Smooth muscle cell (in vitro differentiated cells): ENCODE measurements around the gene CDK6. TPM values are rescaled to one million over a fixed set of nuclear protein-coding genes. Genes with fewer than 3 reads are reported as not detected.

Source experiments
- DNase-seq: peaks from one replicate; lab custom pipeline; 2025; ENCODE audit not compliant: unreplicated experiment; lab: John Stamatoyannopoulos, UW
- H2AFZ ChIP-seq: fragments of 200-600 bp; sonication (generic); 2 replicates; pipeline ENCODE4 v1.6.0; 2016; ENCODE audit warnings: antibody characterized with exemption, low read depth, mild to moderate bottlenecking
- H3F3A ChIP-seq: fragments of 200-600 bp; sonication (generic); 2 replicates; pipeline ENCODE4 v1.6.0; 2017; ENCODE audit warnings: antibody characterized with exemption, low read depth
- H3K27ac ChIP-seq: fragments of 200-600 bp; sonication (generic); 2 replicates; pipeline ENCODE4 v1.5.1; 2016; ENCODE audit warnings: low read depth, mild to moderate bottlenecking
- H3K27me3 ChIP-seq: fragments of 200-600 bp; sonication (generic); 2 replicates; pipeline ENCODE4 v1.6.1; 2016; ENCODE audit warnings: low read depth, mild to moderate bottlenecking
- H3K36me3 ChIP-seq: fragments of 200-600 bp; sonication (generic); 2 replicates; pipeline ENCODE4 v1.5.1; 2016; ENCODE audit warnings: low read depth
- H3K4me1 ChIP-seq: fragments of 200-600 bp; sonication (generic); 2 replicates; pipeline ENCODE4 v1.5.1; 2016; ENCODE audit warnings: low read depth
- H3K4me2 ChIP-seq: fragments of 200-600 bp; sonication (generic); 2 replicates; pipeline ENCODE4 v1.6.0; 2016; ENCODE audit warnings: mild to moderate bottlenecking
- H3K4me3 ChIP-seq: fragments of 200-600 bp; sonication (generic); 2 replicates; pipeline ENCODE4 v1.5.1; 2016; ENCODE audit warnings: mild to moderate bottlenecking
- H3K79me2 ChIP-seq: fragments of 200-600 bp; sonication (generic); 2 replicates; pipeline ENCODE4 v1.6.0; 2016; ENCODE audit warnings: low read depth, mild to moderate bottlenecking
- H3K9ac ChIP-seq: fragments of 200-600 bp; sonication (generic); 2 replicates; pipeline ENCODE4 v1.6.0; 2016; ENCODE audit warnings: low read depth
- H3K9me3 ChIP-seq: fragments of 200-600 bp; sonication (generic); replicated peaks from 2 replicates; pipeline ENCODE4 v1.5.1; 2016; ENCODE audit warnings: low read depth
- H4K20me1 ChIP-seq: fragments of 200-600 bp; sonication (generic); 2 replicates; pipeline ENCODE4 v1.6.0; 2016; ENCODE audit warnings: low read depth
- WGBS: methylation state at CpG from one replicate; pipeline ENCODE4 v1.1.7; 2016; ENCODE audit warnings: low lambda C conversion rate; 5-methylcytosine and 5-hydroxymethylcytosine counted together
- polyA plus RNA-seq: library from polyadenylated mRNA; unstranded; fragments of >200 nt; fragmentation: Nextera tagmentation; extraction: Ambion mirVana; gene quantifications from 2 replicates; pipeline ENCODE4 v1.2.1, GENCODE V29; 2016
- total RNA-seq: library from RNA; depleted of rRNA; stranded (reverse); fragments of >200 nt; gene quantifications from 2 replicates; pipeline ENCODE4 v1.2.3, GENCODE V29; 2014
- TF ChIP-seq, protein P1 (sequence below): fragments of 200-600 bp; sonication (generic); IDR thresholded peaks from 2 replicates; pipeline ENCODE4 v1.5.1; 2017; ENCODE audit warnings: borderline replicate concordance, mild to moderate bottlenecking, antibody characterized with exemption; ENCODE audit not compliant: insufficient read depth, poor library complexity, severe bottlenecking

CDK6 gene
- total and polyA plus RNA-seq, 2 experiments from 2014 or later: 34.2 to 99.2 TPM

DNA sequence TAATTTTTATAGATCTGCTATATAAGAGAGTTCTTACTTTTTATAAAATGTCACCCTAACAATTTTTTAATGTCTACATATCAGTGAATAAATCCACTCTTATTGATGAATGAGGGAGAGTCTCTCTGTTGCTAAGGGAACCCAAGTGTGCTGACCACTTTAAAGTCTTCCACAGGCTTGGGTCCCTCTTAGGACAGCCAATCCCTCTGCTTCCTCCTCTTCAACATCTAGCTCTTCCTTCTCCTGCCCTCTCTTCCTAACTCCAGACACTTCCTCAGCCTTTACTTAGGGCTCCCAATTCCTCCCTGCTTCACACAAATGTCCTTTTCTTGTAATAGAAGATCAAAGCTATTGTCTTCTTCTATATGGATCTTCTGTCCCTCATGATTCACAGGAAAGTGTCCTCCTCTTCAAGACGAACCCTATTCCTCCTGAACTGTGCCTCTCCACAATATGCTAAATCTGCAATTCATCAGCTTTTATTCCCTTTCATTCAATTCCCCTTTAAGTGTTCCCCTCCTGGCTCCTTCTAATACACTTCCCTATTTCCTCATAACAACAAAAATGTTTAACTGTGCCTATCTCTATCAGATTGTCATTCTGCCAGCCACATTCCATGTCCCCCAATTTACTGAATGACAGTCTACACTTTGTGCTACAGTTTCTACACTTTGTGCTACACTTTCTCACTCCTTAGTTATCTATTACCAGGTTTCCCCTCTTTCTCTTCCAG lies 37.7 kb downstream of the CDK6 start:
- no peak for DNase-seq
- H3K79me2 ChIP-seq: peaks cover 99% of the 10 kb centered on the region
- peaks cover 22% of the 10 kb centered on the region for H3K4me1 ChIP-seq
- no peaks in the 10 kb centered on the region for H3K27me3 ChIP-seq
- WGBS: 78% methylated on average over 1 of the region's 1 CpG
- H4K20me1 ChIP-seq: peaks cover 89% of the 10 kb centered on the region
- H2AFZ ChIP-seq: no peak overlapping the region
- peaks cover 4% of the 10 kb centered on the region for H3F3A ChIP-seq
- H3K36me3 ChIP-seq: no peaks in the 10 kb centered on the region
- TF ChIP-seq, protein P1, sequence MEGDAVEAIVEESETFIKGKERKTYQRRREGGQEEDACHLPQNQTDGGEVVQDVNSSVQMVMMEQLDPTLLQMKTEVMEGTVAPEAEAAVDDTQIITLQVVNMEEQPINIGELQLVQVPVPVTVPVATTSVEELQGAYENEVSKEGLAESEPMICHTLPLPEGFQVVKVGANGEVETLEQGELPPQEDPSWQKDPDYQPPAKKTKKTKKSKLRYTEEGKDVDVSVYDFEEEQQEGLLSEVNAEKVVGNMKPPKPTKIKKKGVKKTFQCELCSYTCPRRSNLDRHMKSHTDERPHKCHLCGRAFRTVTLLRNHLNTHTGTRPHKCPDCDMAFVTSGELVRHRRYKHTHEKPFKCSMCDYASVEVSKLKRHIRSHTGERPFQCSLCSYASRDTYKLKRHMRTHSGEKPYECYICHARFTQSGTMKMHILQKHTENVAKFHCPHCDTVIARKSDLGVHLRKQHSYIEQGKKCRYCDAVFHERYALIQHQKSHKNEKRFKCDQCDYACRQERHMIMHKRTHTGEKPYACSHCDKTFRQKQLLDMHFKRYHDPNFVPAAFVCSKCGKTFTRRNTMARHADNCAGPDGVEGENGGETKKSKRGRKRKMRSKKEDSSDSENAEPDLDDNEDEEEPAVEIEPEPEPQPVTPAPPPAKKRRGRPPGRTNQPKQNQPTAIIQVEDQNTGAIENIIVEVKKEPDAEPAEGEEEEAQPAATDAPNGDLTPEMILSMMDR: no peak
- no peaks in the 10 kb centered on the region for H3K9me3 ChIP-seq
- H3K27ac ChIP-seq: peak overlapping the region; percentile 20
- H3K9ac ChIP-seq: no peak overlapping the region
- H3K4me3 ChIP-seq: no peak overlapping the region
- no peak overlapping the region for H3K4me2 ChIP-seq

DNA sequence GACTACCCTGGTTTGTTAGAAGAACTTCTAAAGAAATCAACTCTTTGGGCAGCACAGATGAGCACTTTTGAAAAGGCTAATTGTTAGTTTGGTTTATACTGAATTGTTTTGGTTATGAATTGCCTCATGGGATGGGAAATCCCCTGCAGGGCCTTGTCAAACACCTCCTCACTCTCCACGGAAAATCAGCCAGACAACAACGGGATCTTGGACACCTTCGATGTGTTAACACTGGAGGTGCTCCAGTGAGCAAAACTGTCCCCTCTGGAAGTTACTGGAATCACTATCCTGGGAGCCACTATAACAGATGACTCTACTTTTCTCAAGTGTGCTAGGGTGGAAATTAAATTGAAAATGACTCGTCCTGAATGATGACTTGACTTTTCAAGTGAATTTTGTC lies 38.7 kb downstream of the CDK6 start:
- TF ChIP-seq, protein P1: no peak
- H2AFZ ChIP-seq: no peak overlapping the region
- H3K27ac ChIP-seq: peak overlapping the region; percentile 20
- no peak overlapping the region for H3K4me3 ChIP-seq
- H3K4me1 ChIP-seq: peaks cover 25% of the 10 kb centered on the region
- 74% methylated on average over 4 of the region's 4 CpGs for WGBS
- no peak overlapping the region for H3K9ac ChIP-seq
- H3K79me2 ChIP-seq: peaks cover 99% of the 10 kb centered on the region
- H3K27me3 ChIP-seq: no peaks in the 10 kb centered on the region
- H4K20me1 ChIP-seq: peaks cover 89% of the 10 kb centered on the region
- H3K4me2 ChIP-seq: no peak overlapping the region
- H3K36me3 ChIP-seq: no peaks in the 10 kb centered on the region
- peaks cover 4% of the 10 kb centered on the region for H3F3A ChIP-seq
- H3K9me3 ChIP-seq: no peaks in the 10 kb centered on the region
- no peak for DNase-seq

DNA sequence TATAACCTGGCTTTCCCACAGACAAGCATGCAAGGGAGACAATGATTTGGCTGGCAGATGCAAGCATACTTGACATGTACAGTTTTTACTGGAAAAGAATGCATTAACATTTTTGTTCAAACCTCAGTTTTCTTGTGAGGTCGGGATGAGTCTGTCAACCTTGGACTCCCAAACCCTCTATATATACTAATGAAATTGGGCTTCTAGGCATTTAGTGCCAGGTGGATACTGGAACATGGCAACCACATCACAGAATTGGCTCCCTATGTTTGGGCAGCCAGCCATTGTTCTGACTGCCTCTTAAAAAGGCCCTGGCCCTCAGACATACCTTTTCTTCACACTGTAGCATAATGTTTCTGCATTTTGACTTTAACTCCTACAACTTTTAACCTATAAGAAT lies 39.1 kb downstream of the CDK6 start:
- no peak overlapping the region for H3K4me2 ChIP-seq
- 92% methylated on average over 1 of the region's 1 CpG for WGBS

More for the DNA sequence above, 39.1 kb downstream of the CDK6 start:
- Histone ChIP-seq H3K27me3 (no peaks in the 10 kb centered on the region), H3K27ac (peak overlapping the region; percentile 20), H4K20me1 (peaks cover 88% of the 10 kb centered on the region), H3K36me3 (no peaks in the 10 kb centered on the region), H3K4me1 (peaks cover 25% of the 10 kb centered on the region), H2AFZ (no peak overlapping the region), H3F3A (peaks cover 4% of the 10 kb centered on the region), H3K4me3 (no peak overlapping the region), H3K9ac (no peak overlapping the region), H3K9me3 (no peaks in the 10 kb centered on the region), H3K79me2 (peaks cover 99% of the 10 kb centered on the region)
- no peak for DNase-seq
- TF ChIP-seq, protein P1: no peak
